A549 (cell line): ENCODE results near the gene BST1. TPM values are rescaled to one million over a fixed set of nuclear protein-coding genes. Genes with fewer than 3 reads are reported as not detected.

Experiments used
- ATAC-seq, 2 experiments: fragments of 200-7000 bp in 1 of 2; fragments of >200 bp in 1 of 2; cut with Nextera tagmentation in 1 of 2; cut with Tn5 transposase in 1 of 2; 3 replicates each; pipeline versions ENCODE4 v1.8.0 to v1.9.1; 2018 to 2020; ENCODE audit warnings: mild to moderate bottlenecking in 1 of 2, moderate library complexity in 1 of 2
- CTCF ChIA-PET: fragments of 300-600 bp; sonication (Branson Sonifier 250); formaldehyde crosslinking; extraction: SDS; loops from one replicate; lab custom pipeline; 2021; ENCODE audit warnings: antibody characterized with exemption, inconsistent platforms; lab: Yijun Ruan, JAX
- POLR2A ChIA-PET: fragments of 350-600 bp; formaldehyde crosslinking; extraction: SDS; loops from one replicate; lab custom pipeline; 2021; ENCODE audit warnings: antibody characterized with exemption, inconsistent platforms; lab: Yijun Ruan, JAX
- DNase-seq, 2 experiments: peaks; one replicate each; pipeline versions ENCODE4 v3.0.0 to v3.0.0-alpha.2; 2011 to 2016; ENCODE audit warnings: low read depth in 1 of 2, low spot score in 1 of 2
- FAIRE-seq: peaks from 2 replicates; lab custom pipeline; 2011; peaks lifted over from hg19 to GRCh38; lab: Jason Lieb, UNC
- H3K27ac ChIP-seq, 2 experiments: fragments of >200 bp; sonication (Bioruptor Twin); formaldehyde crosslinking; 3 replicates each; pipeline ENCODE4 v1.5.1; 2016 to 2017
- H3K4me1 ChIP-seq: fragments of >200 bp; sonication (Bioruptor Twin); formaldehyde crosslinking; 3 replicates; pipeline ENCODE4 v1.6.1; 2016
- H3K4me2 ChIP-seq: fragments of >200 bp; sonication (Bioruptor Twin); formaldehyde crosslinking; 3 replicates; pipeline ENCODE4 v1.6.1; 2016
- H3K4me3 ChIP-seq: fragments of >200 bp; sonication (Bioruptor Twin); formaldehyde crosslinking; 3 replicates; pipeline ENCODE4 v1.5.1; 2016
- H3K9me3 ChIP-seq: fragments of >200 bp; sonication (Bioruptor Twin); formaldehyde crosslinking; 3 replicates; pipeline ENCODE4 v1.6.1; 2016
- BCL3 ChIP-seq: fragments of >200 bp; sonication (Bioruptor Twin); formaldehyde crosslinking; IDR thresholded peaks from 3 replicates; pipeline ENCODE4 v1.6.1; 2016
- CBX2 ChIP-seq: fragments of 200-600 bp; sonication (generic); IDR thresholded peaks from 2 replicates; pipeline ENCODE4 v1.6.1; 2016; ENCODE audit warnings: low read depth, mild to moderate bottlenecking, borderline replicate concordance
- CBX8 ChIP-seq: fragments of 200-600 bp; sonication (generic); IDR thresholded peaks from 2 replicates; pipeline ENCODE4 v1.6.1; 2016
- CHD2 ChIP-seq: fragments of 150-350 bp; IDR thresholded peaks from 2 replicates; pipeline ENCODE4 v1.6.1; 2014; ENCODE audit warnings: low read length; ENCODE audit not compliant: partially characterized antibody
- CTCF ChIP-seq: fragments of >200 bp; sonication (Bioruptor Twin); formaldehyde crosslinking; IDR thresholded peaks from 3 replicates; pipeline ENCODE4 v1.5.1; 2016
- E2F6 ChIP-seq: IDR thresholded peaks from 2 replicates; pipeline ENCODE4 v1.6.1; 2012; ENCODE audit warnings: low read depth, borderline replicate concordance
- EHMT2 ChIP-seq: fragments of 200-600 bp; sonication (generic); IDR thresholded peaks from 2 replicates; pipeline ENCODE4 v1.6.1; 2016; ENCODE audit warnings: antibody characterized with exemption, low read depth, mild to moderate bottlenecking, moderate library complexity
- EP300 ChIP-seq, 2 experiments: fragments of >200 bp; sonication (Bioruptor Twin); formaldehyde crosslinking; IDR thresholded peaks; 2 replicates in 1 of 2; 3 replicates in 1 of 2; pipeline ENCODE4 v1.6.1; 2016 to 2017
- FOSL2 ChIP-seq, 2 experiments: fragments of 450-650 bp in 1 of 2; fragments of >200 bp in 1 of 2; sonication (Bioruptor Twin) in 1 of 2; formaldehyde crosslinking; IDR thresholded peaks; 2 replicates each; pipeline versions ENCODE4 v1.5.0 to v1.6.1; 2016 to 2020; ENCODE audit warnings: mild to moderate bottlenecking in 1 of 2, moderate library complexity in 1 of 2
- FOXS1 ChIP-seq: fragments of 250-450 bp; sonication (Bioruptor Pico); IDR thresholded peaks from 2 replicates; pipeline ENCODE4 v1.5.0; 2020; ENCODE audit warnings: mild to moderate bottlenecking, moderate library complexity
- GATA3 ChIP-seq: IDR thresholded peaks from 2 replicates; pipeline ENCODE4 v1.6.1; 2012; ENCODE audit warnings: borderline replicate concordance
- HES2 ChIP-seq: fragments of >200 bp; sonication (Bioruptor Twin); formaldehyde crosslinking; IDR thresholded peaks from 2 replicates; pipeline ENCODE4 v1.6.1; 2016
- HOXB13 ChIP-seq: fragments of 250-450 bp; sonication (Bioruptor Pico); IDR thresholded peaks from 2 replicates; pipeline ENCODE4 v1.5.0; 2020; ENCODE audit warnings: low read depth, mild to moderate bottlenecking, moderate library complexity
- KDM5A ChIP-seq: fragments of 200-600 bp; sonication (generic); IDR thresholded peaks from 2 replicates; pipeline ENCODE4 v1.6.1; 2016; ENCODE audit warnings: antibody characterized with exemption, mild to moderate bottlenecking
- MAX ChIP-seq: IDR thresholded peaks from 2 replicates; pipeline ENCODE4 v1.6.1; 2012
- NFE2L2 ChIP-seq: fragments of 150-350 bp; conservative IDR thresholded peaks from 2 replicates; pipeline ENCODE4 v1.6.1; 2014; ENCODE audit warnings: low read length
- NPAS2 ChIP-seq: fragments of 250-450 bp; sonication (Bioruptor Pico); IDR thresholded peaks from 2 replicates; pipeline ENCODE4 v1.8.0; 2022; ENCODE audit warnings: mild to moderate bottlenecking, moderate library complexity, borderline replicate concordance
- POLR2A ChIP-seq: IDR thresholded peaks from 2 replicates; pipeline ENCODE4 v1.6.1; 2012; ENCODE audit warnings: mild to moderate bottlenecking, low read length
- RARB ChIP-seq: fragments of 250-450 bp; sonication (Bioruptor Pico); IDR thresholded peaks from 2 replicates; pipeline ENCODE4 v1.8.0; 2021; ENCODE audit warnings: mild to moderate bottlenecking, moderate library complexity
- RCOR1 ChIP-seq: fragments of 150-350 bp; IDR thresholded peaks from 2 replicates; pipeline ENCODE4 v1.6.1; 2014; ENCODE audit warnings: antibody characterized with exemption, low read length, low read depth
- REST ChIP-seq: fragments of 200-600 bp; sonication (generic); IDR thresholded peaks from 2 replicates; pipeline ENCODE4 v1.6.1; 2016; ENCODE audit warnings: antibody characterized with exemption, mild to moderate bottlenecking, moderate library complexity
- SMC3 ChIP-seq: fragments of >200 bp; sonication (Bioruptor Twin); formaldehyde crosslinking; IDR thresholded peaks from 3 replicates; pipeline ENCODE4 v1.6.1; 2018; ENCODE audit warnings: inconsistent platforms
- SREBF2 ChIP-seq: fragments of 450-650 bp; IDR thresholded peaks from 2 replicates; pipeline ENCODE4 v1.6.1; 2014; ENCODE audit warnings: mild to moderate bottlenecking, moderate library complexity
- ZFP36 ChIP-seq: fragments of 450-650 bp; IDR thresholded peaks from 2 replicates; pipeline ENCODE4 v1.6.1; 2014; ENCODE audit warnings: borderline replicate concordance; ENCODE audit not compliant: partially characterized antibody
- ZNF302 ChIP-seq: fragments of 250-450 bp; sonication (Bioruptor Pico); IDR thresholded peaks from 2 replicates; pipeline ENCODE4 v1.9.0; 2021; ENCODE audit warnings: inconsistent platforms, mild to moderate bottlenecking, moderate library complexity
- ZSCAN20 ChIP-seq: fragments of 250-450 bp; sonication (Bioruptor Pico); IDR thresholded peaks from 2 replicates; pipeline ENCODE4 v1.8.0; 2022; ENCODE audit warnings: mild to moderate bottlenecking, moderate library complexity
- WGBS: methylation state at CpG from one replicate; pipeline ENCODE4 v1.1.6; 2017; ENCODE audit errors: missing lambda C conversion rate; 5-methylcytosine and 5-hydroxymethylcytosine counted together
- polyA plus RNA-seq, 4 experiments: library from polyadenylated mRNA; depleted of rRNA in 3 of 4; stranded (reverse); fragments of >200 nt; fragmentation: RNase III in 1 of 4; extraction: RNeasy Plus Mini Kit Qiagen cat#74134 plus additional on column Dnase treatment in 1 of 4; gene quantifications; 2 replicates in 3 of 4; 3 replicates in 1 of 4; pipeline ENCODE4 v1.2.3, GENCODE V29; 2011 to 2017

The BST1 gene
- polyA plus RNA-seq, 2 of the 4 experiments (the other 2 are of a cell fraction), result 11.7 to 16.0 TPM

- TF ChIP-seq ZSCAN20 (no peak), KDM5A (no peak)
Measured at GRCh38 chr4:15769202-15769601, 66.3 kb downstream of the BST1 start (continued).

GRCh38 chr4:15771216-15772058 is 68.6 kb downstream of the BST1 start:
- FAIRE-seq (no peak), DNase-seq (no peak), ATAC-seq (no peak)
- POLR2A ChIA-PET, result no interaction called here
- CTCF ChIA-PET, result interaction anchor here (1.0 to 2.0 kb wide), 2 partner anchors 15 to 66 kb away, joined by 3 to 6 read pairs; no protein-coding TSS in a partner anchor
- no peak overlapping the region; a peak in 1 of 6 replicates for H3K27ac ChIP-seq
- peaks cover 36% of the 10 kb centered on the region for H3K4me1 ChIP-seq
- H3K4me3 ChIP-seq, result no peak overlapping the region
- WGBS, result 54% methylated on average over 3 of the region's 3 CpGs
- no peaks in the 10 kb centered on the region for H3K9me3 ChIP-seq
- H3K4me2 ChIP-seq, result no peak overlapping the region
- TF ChIP-seq CTCF, result no peak

GRCh38 chr4:15774020-15774420 is 71.2 kb downstream of the BST1 start:
- peak overlapping the region; percentile 56 for H3K4me2 ChIP-seq
- WGBS, result 10% methylated on average over 4 of the region's 4 CpGs
- no peaks in the 10 kb centered on the region for H3K9me3 ChIP-seq
- H3K4me3 ChIP-seq, result no peak overlapping the region
- ChIA-PET CTCF (interaction anchor here (1.1 to 1.9 kb wide), 3 partner anchors 182 to 425 kb away, joined by 3 to 6 read pairs (median 4); no protein-coding TSS in a partner anchor), POLR2A (no interaction called here)
- peak overlapping the region; percentile 62 to 67; a peak in 5 of 6 replicates for H3K27ac ChIP-seq
- FAIRE-seq (no peak), ATAC-seq (peak; percentile 79 to 82), DNase-seq (peak; percentile 15 to 94)
- H3K4me1 ChIP-seq, result peaks cover 39% of the 10 kb centered on the region
- TF ChIP-seq BCL3 (no peak), FOXS1 (CRISPR knock-in tag) (no peak), NFE2L2 (no peak), ZNF302 (CRISPR knock-in tag) (peak; percentile 52; the same call in 1 of the 2 replicates), MAX (peak; percentile 59; the same call in 1 of the 2 replicates), RARB (CRISPR knock-in tag) (no peak), NPAS2 (no peak), EHMT2 (no peak), RCOR1 (no peak), SMC3 (no peak), ZSCAN20 (0 out of 2 replicates have a peak, but pooled peaks have one; percentile 41), GATA3 (peak; percentile 54; the same call in 1 of the 2 replicates), CBX2 (no peak), EP300 (IDR thresholded peaks at IDR 0.05) (peak; percentile 21 to 57; a peak in 1 of 5 replicates), FOSL2 (IDR thresholded peaks at IDR 0.05) (no peak), FOSL2 (CRISPR knock-in tag; IDR thresholded peaks at IDR 0.05) (peak; percentile 82), KDM5A (no peak), POLR2A (no peak), HES2 (no peak), HOXB13 (CRISPR knock-in tag) (peak; percentile 44; the same call in 1 of the 2 replicates), REST (no peak), CBX8 (no peak), ZFP36 (no peak), SREBF2 (no peak), E2F6 (peak; percentile 61; the same call in 1 of the 2 replicates), CHD2 (no peak)
